GM12878 (cell line): ENCODE data around the gene ROM1. TPM values are rescaled to one million over a fixed set of nuclear protein-coding genes. Genes with fewer than 3 reads are reported as not detected.
A peak's percentile ranks its signal among the peaks of the same experiment; 100 is the strongest.

ENCODE experiments used
- BHLHE40 ChIP-seq, 2 experiments: fragments of 450-650 bp in 1 of 2; IDR thresholded peaks; 2 replicates each; pipeline ENCODE4 v1.6.1; 2011 to 2017; ENCODE audit warnings: low read depth in 2 of 2, borderline replicate concordance in 1 of 2, improper control_type of control experiment in 1 of 2, low read length in 1 of 2, mild to moderate bottlenecking in 1 of 2
- CHD1 ChIP-seq: IDR thresholded peaks from 2 replicates; pipeline ENCODE4 v1.6.1; 2012; ENCODE audit warnings: low read depth, low read length, improper control_type of control experiment
- ETV6 ChIP-seq, 2 experiments: fragments of 450-650 bp in 1 of 2; IDR thresholded peaks in 1 of 2; conservative IDR thresholded peaks in 1 of 2; 2 replicates each; pipeline ENCODE4 v1.6.1; 2014; ENCODE audit warnings: antibody characterized with exemption in 1 of 2, borderline replicate concordance in 1 of 2, low read depth in 1 of 2, mild to moderate bottlenecking in 1 of 2, moderate library complexity in 1 of 2
- FOS ChIP-seq: IDR thresholded peaks from 3 replicates; pipeline ENCODE4 v1.6.1; 2011; ENCODE audit warnings: borderline replicate concordance; ENCODE audit not compliant: insufficient read length; ENCODE audit errors: extremely low read depth
- IKZF2 ChIP-seq, 2 experiments: fragments of 450-650 bp; IDR thresholded peaks; 2 replicates each; pipeline ENCODE4 v1.6.1; 2017; ENCODE audit warnings: mild to moderate bottlenecking in 2 of 2, moderate library complexity in 2 of 2
- NBN ChIP-seq: fragments of 450-650 bp; IDR thresholded peaks from 2 replicates; pipeline ENCODE4 v1.6.1; 2016
- NR2C1 ChIP-seq: fragments of 450-650 bp; IDR thresholded peaks from 2 replicates; pipeline ENCODE4 v1.6.1; 2017; ENCODE audit warnings: antibody characterized with exemption, mild to moderate bottlenecking, moderate library complexity
- SMARCA5 ChIP-seq: fragments of 450-650 bp; IDR thresholded peaks from 2 replicates; pipeline ENCODE4 v1.6.1; 2017; ENCODE audit warnings: mild to moderate bottlenecking
- SUPT20H ChIP-seq: IDR thresholded peaks from 2 replicates; pipeline ENCODE4 v1.6.1; 2011; ENCODE audit warnings: low read depth, mild to moderate bottlenecking, low read length, moderate library complexity, borderline replicate concordance; ENCODE audit not compliant: control insufficient read depth
- TAF1 ChIP-seq: IDR thresholded peaks from 2 replicates; pipeline ENCODE4 v1.6.1; 2011; ENCODE audit warnings: mild to moderate bottlenecking, low read depth, low read length, borderline replicate concordance
- ZNF592 ChIP-seq: fragments of 450-650 bp; IDR thresholded peaks from 2 replicates; pipeline ENCODE4 v1.6.1; 2017; ENCODE audit warnings: mild to moderate bottlenecking, moderate library complexity
- polyA plus RNA-seq, 11 experiments: library from polyadenylated mRNA; depleted of rRNA in 4 of 11; unstranded in 6 of 11; stranded (reverse) in 5 of 11; fragments of >200 nt; fragmentation: Nextera tagmentation in 4 of 11; fragmentation: Illumina TruSeq in 1 of 11; extraction: Ambion mirVana in 4 of 11; extraction: Trizol in 1 of 11; gene quantifications; 1 replicate in 1 of 11; 2 replicates in 10 of 11; pipeline versions ENCODE4 v1.2.1 to v1.2.3, GENCODE V29; 2011 to 2016; ENCODE audit warnings: inconsistent platforms in 2 of 11, missing spikeins in 2 of 11, low read depth in 1 of 11
- total RNA-seq, 4 experiments: library from RNA; depleted of rRNA in 3 of 4; stranded (reverse); fragments of >200 nt in 3 of 4; fragmentation: Illumina TruSeq in 1 of 4; extraction: Trizol in 1 of 4; gene quantifications; 2 replicates each; pipeline versions ENCODE4 v1.2.1 to v1.2.3, GENCODE V29; 2013 to 2021
- TF ChIP-seq, protein P1 (sequence below): fragments of 450-650 bp; formaldehyde crosslinking; IDR thresholded peaks from 2 replicates; pipeline ENCODE4 v1.4.0; 2022; ENCODE audit warnings: mild to moderate bottlenecking, moderate library complexity
- TF ChIP-seq, protein P2 (sequence below), 3 experiments: IDR thresholded peaks in 2 of 3; conservative IDR thresholded peaks in 1 of 3; 2 replicates each; pipeline ENCODE4 v1.5.1; 2011; ENCODE audit warnings: low read depth in 3 of 3, low read length in 3 of 3, mild to moderate bottlenecking in 3 of 3, control low read depth in 2 of 3, moderate library complexity in 2 of 3, inconsistent platforms in 1 of 3, mixed read lengths in 1 of 3; ENCODE audit not compliant: control insufficient read depth in 2 of 3, insufficient read depth in 1 of 3; ENCODE audit errors: extremely low read depth in 1 of 3
- TF ChIP-seq, protein P3 (sequence below): fragments of 450-650 bp; formaldehyde crosslinking; IDR thresholded peaks from 2 replicates; pipeline ENCODE4 v1.4.0; 2020; ENCODE audit warnings: mild to moderate bottlenecking, moderate library complexity

Gene ROM1
- total and polyA plus RNA-seq, 10 of the 15 experiments (the other 5 are each of a cell fraction or from before 2014, with no cell fraction given) = 0.42 to 3.0 (median 1.1) TPM

GRCh38 chr11:62621567-62622470, 8.8 kb downstream of the ROM1 start, which contains the start of gene B3GAT3 (continued):
- TF ChIP-seq ZNF592 (no peak), SMARCA5 (0 out of 2 replicates have a peak, but pooled peaks have one; percentile 39), NR2C1 (peak; percentile 63), NBN (peak; percentile 100), FOS (no peak), BHLHE40 (IDR thresholded peaks at IDR 0.05; ENCODE audit: borderline replicate concordance in 1 of 2, low read depth in 2 of 2, low read length in 1 of 2) (peak; percentile 86 to 91), SUPT20H (no peak), ETV6 (conservative IDR thresholded peaks at IDR 0.05 in 1 of 2, IDR thresholded peaks at IDR 0.05 in 1 of 2; ENCODE audit: borderline replicate concordance in 1 of 2, low read depth in 1 of 2) (peak in 1 of 2 experiments; percentile 88; a peak in 2 of 4 replicates), TAF1 (peak; percentile 52; the same call in 1 of the 2 replicates), IKZF2 (IDR thresholded peaks at IDR 0.05) (no peak; a peak in 1 of 4 replicates), CHD1 (0 out of 2 replicates have a peak, but pooled peaks have one; percentile 6)
- TF ChIP-seq, protein P1, sequence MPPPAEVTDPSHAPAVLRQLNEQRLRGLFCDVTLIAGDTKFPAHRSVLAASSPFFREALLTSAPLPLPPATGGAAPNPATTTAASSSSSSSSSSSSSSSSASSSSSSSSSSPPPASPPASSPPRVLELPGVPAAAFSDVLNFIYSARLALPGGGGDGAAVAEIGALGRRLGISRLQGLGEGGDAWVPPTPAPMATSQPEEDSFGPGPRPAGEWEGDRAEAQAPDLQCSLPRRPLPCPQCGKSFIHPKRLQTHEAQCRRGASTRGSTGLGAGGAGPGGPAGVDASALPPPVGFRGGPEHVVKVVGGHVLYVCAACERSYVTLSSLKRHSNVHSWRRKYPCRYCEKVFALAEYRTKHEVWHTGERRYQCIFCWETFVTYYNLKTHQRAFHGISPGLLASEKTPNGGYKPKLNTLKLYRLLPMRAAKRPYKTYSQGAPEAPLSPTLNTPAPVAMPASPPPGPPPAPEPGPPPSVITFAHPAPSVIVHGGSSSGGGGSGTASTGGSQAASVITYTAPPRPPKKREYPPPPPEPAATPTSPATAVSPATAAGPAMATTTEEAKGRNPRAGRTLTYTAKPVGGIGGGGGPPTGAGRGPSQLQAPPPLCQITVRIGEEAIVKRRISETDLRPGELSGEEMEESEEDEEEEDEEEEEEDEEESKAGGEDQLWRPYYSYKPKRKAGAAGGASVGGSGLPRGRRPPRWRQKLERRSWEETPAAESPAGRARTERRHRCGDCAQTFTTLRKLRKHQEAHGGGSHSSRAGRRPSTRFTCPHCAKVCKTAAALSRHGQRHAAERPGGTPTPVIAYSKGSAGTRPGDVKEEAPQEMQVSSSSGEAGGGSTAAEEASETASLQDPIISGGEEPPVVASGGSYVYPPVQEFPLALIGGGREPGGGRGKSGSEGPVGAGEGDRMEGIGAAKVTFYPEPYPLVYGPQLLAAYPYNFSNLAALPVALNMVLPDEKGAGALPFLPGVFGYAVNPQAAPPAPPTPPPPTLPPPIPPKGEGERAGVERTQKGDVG (CRISPR knock-in tag) = no peak
- TF ChIP-seq, protein P2, sequence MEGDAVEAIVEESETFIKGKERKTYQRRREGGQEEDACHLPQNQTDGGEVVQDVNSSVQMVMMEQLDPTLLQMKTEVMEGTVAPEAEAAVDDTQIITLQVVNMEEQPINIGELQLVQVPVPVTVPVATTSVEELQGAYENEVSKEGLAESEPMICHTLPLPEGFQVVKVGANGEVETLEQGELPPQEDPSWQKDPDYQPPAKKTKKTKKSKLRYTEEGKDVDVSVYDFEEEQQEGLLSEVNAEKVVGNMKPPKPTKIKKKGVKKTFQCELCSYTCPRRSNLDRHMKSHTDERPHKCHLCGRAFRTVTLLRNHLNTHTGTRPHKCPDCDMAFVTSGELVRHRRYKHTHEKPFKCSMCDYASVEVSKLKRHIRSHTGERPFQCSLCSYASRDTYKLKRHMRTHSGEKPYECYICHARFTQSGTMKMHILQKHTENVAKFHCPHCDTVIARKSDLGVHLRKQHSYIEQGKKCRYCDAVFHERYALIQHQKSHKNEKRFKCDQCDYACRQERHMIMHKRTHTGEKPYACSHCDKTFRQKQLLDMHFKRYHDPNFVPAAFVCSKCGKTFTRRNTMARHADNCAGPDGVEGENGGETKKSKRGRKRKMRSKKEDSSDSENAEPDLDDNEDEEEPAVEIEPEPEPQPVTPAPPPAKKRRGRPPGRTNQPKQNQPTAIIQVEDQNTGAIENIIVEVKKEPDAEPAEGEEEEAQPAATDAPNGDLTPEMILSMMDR (IDR thresholded peaks at IDR 0.05 in 2 of 3, conservative IDR thresholded peaks at IDR 0.05 in 1 of 3; ENCODE audit: control insufficient read depth in 2 of 3, extremely low read depth in 1 of 3, insufficient read depth in 1 of 3, low read depth in 3 of 3, low read length in 3 of 3) = no peak
- TF ChIP-seq, protein P3, sequence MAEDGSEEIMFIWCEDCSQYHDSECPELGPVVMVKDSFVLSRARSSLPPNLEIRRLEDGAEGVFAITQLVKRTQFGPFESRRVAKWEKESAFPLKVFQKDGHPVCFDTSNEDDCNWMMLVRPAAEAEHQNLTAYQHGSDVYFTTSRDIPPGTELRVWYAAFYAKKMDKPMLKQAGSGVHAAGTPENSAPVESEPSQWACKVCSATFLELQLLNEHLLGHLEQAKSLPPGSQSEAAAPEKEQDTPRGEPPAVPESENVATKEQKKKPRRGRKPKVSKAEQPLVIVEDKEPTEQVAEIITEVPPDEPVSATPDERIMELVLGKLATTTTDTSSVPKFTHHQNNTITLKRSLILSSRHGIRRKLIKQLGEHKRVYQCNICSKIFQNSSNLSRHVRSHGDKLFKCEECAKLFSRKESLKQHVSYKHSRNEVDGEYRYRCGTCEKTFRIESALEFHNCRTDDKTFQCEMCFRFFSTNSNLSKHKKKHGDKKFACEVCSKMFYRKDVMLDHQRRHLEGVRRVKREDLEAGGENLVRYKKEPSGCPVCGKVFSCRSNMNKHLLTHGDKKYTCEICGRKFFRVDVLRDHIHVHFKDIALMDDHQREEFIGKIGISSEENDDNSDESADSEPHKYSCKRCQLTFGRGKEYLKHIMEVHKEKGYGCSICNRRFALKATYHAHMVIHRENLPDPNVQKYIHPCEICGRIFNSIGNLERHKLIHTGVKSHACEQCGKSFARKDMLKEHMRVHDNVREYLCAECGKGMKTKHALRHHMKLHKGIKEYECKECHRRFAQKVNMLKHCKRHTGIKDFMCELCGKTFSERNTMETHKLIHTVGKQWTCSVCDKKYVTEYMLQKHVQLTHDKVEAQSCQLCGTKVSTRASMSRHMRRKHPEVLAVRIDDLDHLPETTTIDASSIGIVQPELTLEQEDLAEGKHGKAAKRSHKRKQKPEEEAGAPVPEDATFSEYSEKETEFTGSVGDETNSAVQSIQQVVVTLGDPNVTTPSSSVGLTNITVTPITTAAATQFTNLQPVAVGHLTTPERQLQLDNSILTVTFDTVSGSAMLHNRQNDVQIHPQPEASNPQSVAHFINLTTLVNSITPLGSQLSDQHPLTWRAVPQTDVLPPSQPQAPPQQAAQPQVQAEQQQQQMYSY (CRISPR knock-in tag) = no peak
